ENCODE results near the gene GALNT14.

The GALNT14 gene

DNA sequence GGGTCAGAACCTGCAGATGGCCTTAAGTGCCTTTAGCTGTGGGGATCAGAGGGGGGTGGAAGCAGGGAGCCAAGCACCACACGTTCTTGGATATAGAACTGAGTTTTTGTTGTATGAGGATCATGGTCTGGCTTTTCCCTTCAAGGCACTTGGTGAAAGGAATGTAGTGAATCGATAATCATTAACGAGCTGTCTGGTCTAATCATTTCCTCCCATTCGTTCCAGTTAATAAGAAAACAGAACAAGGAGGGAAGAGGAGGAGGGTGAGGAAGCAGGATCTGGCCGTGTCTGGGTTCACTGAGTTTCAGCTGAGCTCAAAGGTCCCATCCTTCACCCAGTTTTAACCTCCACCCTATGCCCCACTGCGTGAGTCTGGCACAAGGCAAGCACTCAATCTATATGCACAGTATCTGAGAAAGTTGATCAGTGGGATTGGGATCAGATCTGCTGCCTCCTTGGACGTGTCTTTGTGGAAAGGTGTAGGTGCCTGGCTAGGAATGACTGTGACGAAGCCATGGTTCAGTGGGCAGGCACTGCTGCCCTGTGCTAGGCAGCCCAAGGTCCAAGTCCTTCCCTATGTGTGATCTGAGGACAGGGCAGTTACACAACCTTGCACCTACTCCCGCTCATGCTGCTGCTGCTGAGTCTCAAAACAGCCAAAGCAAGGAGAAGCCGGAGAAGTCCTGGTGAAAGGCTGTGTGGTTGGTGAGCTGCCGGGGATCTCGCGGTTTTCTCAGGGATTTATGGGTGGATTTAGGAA is 54.8 kb downstream of the GALNT14 start:
- no peak for DNase-seq

DNA sequence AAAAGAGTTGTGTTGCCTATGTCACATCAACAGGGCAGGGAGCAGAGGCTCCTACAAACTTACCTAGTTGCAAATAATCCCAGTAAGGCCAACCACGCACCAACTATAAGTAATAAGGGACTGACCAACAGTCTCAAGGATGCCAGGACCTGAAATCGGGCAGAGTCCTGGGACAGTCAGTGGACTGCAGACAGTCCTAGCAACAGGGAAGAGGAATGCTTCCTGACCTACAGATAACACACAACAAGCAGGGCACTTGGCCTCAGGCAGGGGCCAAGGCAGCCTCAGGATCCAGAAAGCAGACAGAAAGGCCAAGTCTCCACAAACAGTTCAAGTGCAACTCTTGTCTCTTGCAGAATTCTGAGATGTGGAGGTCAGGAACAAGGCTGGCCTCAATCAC is 56.2 kb downstream of the GALNT14 start:
- DNase-seq, result no peak

DNA sequence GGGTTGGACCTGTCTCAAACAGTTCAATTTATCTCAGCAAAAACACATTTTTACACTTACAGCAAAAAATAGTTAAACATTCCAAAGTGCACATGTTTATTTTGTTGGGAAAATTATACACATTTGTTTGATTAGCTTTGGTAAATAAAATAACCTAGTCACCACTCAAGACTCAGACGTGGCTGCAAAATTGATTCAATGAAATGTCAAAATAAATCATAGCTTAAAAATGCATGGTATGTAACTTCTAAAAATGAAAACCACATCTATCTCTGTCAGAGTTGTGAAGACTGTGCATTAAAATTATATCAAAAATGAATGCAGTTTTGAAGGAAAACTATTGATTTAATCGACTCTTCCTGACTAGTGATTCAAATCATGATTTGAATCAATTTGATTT is 56.7 kb downstream of the GALNT14 start:
- no peak for DNase-seq

- DNase-seq, result no peak
Observed at GRCh38 chr2:31080361-31080760, 57.9 kb downstream of the GALNT14 start.

GRCh38 chr2:31079665-31080064 is 58.6 kb downstream of the GALNT14 start:
- peak; percentile 3 for DNase-seq

- DNase-seq, result no peak
Observed at GRCh38 chr2:31078579-31079105, 59.6 kb downstream of the GALNT14 start.

DNA sequence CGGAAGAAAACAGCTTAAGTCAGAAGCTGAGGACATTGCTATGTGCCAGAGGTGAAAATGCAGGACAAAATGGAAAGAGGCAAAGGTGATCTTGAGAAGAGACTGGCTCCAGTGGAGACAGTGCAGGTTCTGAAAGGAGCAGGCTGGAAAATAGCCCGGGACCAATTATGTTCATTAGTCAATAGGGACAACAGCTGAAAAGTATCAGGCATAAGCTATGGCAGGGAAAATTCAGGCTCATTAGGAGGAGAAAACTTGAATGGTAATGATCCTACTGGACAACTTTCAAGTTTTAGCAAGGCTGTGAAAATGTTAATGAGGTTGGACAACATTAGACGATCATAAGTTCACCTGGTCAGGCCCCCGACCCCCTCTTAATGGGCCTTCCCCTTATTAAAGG is 60.2 kb downstream of the GALNT14 start:
- no peak for DNase-seq

DNA sequence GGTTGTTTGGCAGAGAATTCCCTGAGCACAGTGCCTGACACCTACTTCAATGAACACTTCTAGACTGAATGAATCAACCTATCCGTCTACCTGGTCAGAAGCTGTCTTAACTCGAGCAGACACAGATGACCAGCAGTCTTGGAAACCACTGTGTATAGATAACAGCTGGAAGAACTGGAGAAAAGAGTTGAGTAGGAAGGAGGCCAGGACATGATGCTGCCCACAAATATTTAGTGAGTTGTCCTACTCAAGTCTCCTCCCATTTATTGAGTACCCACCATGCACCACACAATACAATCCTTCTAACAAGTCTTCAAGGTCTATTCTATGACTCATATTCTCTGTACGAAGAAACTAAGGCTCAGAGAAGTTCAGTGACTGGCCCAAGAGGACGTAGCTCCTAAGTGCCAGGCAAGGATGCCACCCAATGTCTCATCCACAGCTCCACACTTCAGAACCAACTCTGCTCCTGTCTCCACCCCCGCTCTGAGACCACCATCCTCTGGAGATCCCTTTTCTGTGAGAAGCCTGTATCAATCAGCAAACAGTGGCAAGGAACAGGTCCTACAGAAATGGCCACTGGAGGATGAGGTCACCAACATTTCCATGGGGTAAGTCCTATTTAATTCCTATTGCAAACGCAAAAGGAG is 62.2 kb downstream of the GALNT14 start:
- no peak for DNase-seq

GRCh38 chr2:31075431-31075830 is 62.8 kb downstream of the GALNT14 start:
- DNase-seq, result no peak

DNA sequence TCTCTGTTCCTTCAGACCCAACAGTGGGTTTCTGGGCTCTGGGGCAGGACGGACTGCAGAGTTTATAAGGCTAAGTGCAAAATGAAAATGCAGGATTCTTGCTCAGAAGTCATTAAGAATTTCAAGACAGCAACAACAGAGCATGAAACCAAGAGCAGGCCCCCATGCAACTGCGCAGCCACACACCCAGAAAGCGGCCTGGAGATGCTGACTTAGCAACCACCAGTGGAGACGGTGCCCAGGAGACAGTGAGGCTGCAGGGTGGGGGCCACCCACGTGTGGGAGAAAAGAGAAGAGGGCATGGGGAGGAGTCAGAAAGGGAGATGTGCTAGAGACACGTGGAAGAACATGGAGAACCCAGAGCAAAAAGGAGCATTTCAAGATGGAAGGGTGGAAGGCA is 66.5 kb downstream of the GALNT14 start:
- no peak for DNase-seq

DNA sequence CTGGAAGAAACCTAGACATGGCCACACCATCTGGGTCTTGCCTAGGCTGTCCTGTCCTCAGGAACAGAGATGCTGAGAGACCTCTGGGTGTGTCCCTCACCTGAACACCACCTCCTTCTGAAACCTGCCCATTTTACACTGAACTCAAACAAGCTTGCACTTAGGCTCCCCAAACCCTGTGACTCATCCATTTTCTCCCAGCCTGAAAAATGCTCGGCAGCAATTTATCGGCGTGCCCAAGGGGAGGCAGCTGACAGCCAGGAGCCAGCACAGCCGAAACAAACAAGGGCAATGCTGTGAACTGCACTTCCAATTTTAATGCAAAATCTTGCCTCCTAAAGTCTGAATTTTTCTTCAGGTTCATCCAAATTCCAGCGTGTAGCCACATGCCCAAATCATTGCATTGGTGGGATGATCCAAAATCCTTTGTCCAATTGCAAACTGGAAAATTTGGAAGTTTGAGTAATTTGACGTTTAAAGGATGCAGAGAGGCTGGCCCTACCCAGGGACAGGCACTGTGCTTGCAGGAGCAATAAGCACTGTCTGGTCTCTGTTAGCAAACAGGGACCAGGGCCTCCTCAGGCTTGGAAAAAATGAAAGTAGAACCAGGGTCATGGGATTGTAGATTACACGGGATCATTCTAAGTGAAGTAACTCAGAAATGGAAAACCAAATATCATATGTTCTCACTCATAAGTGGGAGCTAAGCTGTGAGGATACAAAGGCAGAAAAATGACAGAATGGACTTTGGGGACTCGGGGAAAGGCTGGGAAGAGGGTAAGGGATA is 67.7 kb downstream of the GALNT14 start:
- no peak for DNase-seq

- DNase-seq, result no peak
Observed at GRCh38 chr2:31069643-31070325, 68.5 kb downstream of the GALNT14 start.

DNA sequence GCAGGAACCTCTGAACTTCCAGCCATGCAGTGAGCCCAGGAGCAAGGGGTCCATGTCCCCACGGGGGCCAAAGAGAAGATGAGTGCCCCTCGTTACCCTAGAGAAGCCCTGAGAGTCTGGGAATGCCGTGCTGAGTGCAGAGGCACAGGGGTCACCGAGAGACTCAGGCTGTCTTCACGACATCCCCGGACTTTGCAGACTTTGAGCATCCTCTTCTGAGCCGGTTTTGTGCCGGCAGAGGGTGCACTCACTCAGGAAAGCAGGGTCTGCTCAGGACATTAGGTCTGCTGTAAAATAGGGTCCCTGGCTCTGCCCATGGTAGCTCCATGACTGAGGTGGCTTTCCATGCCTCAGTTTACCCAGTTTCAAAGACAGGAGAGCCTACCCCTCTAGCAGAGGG is 71.0 kb downstream of the GALNT14 start:
- DNase-seq, result no peak

DNA sequence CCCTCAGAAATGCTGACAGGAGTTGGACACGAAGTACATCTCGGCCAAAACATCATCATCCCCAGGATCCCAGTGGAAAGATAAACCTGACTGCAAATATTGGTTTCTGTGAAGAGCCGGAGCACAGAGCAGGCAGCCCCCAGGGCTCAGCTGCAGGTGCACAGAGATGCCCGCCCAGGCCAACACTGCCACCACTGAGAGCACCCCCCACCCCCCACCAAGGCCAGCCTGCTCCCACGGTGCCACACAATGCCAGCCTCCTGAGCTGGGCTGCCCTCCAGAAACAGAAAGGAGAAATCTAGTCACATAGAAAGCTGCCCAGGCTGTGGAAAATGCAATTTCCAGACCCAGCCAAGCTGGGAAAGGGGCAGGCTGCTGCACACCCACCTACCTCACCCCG is 71.7 kb downstream of the GALNT14 start:
- DNase-seq, result no peak

GRCh38 chr2:31066086-31066485 is 72.2 kb downstream of the GALNT14 start:
- DNase-seq, result no peak

- DNase-seq, result no peak
Observed at GRCh38 chr2:31065356-31065755, 72.9 kb downstream of the GALNT14 start.

DNA sequence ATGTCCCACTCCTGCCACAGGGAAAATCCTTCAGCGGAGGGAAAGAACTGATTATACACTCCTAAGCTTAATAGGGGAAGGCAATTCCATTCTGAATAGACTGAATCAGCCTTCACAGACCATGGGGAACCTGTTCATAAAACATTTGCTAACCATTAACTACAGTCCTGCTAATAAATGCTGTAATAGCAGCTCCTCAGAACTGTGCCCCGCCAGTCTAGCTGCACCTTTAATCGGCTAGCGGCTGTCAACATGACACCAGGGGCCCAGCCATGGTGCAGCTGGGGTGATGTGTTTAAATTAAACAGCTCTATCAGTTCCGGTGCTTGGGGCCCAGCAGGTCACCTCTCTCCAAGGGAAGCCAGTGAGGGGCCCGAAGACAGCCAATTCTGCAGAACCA is 77.8 kb downstream of the GALNT14 start:
- no peak for DNase-seq

DNA sequence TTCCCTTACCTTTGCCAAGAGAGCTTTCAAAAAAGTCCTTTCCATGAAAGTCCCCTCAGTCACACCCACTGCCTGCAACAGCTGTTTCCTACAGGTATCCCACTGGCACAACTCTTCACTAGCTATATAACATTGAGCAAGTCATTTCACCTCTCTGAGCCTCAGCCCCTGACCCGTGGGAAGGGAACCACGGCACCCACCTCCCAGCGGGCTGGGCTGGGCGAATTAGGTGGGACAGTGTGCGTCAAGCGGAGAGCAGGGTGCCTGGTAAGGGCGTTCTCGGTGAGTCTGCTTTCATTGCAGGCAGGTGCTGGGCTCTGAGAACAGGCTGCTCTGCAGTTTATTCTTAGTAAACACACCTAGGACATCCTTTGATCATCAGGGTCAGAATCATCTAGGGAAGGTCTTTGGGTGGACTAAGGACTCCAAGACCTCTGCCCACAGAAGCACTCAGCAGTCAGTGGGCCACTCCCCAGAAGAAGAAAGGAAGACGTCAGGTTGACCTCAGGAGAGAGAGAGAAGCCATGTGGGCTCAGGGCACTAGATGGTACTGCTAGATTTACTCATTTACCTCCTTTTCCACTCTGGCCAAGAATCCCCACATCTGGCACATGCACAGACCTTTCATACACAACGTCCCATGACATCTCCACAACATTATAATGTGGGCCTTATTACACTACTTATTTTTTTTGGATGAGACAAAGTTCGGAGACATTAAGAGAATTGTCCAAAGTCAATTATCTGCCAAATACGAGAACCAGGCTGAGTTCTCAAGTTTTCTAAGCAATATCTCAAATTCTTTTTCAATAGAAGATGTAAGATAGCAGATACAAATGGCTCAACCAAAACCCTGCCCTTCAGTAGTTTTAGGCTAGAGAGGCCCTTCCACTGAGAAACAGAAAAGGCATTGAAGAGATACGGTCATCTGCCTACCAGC is 79.9 kb downstream of the GALNT14 start:
- DNase-seq, result no peak

DNA sequence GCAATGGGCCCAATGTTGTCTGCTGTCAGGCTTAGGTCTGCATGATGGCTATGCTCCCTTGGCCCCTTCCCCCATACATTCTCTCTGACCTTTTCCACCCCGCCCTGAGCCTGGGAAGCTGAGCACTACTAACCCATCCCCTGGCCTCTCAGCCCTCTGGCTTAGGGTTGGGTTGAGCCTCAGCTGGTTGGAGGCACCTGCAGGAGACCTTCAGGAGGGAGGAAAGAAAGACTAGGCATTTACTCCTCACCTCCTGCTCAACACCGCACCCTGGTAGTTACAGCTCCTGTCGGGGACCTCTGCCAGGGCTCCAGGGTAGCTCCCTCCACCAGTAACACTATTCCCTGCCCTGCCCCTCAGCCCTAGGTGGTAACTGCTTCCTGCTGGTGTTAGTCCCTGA is 80.5 kb downstream of the GALNT14 start:
- DNase-seq, result no peak

GRCh38 chr2:31055938-31056337 is 82.3 kb downstream of the GALNT14 start:
- DNase-seq, result no peak

DNA sequence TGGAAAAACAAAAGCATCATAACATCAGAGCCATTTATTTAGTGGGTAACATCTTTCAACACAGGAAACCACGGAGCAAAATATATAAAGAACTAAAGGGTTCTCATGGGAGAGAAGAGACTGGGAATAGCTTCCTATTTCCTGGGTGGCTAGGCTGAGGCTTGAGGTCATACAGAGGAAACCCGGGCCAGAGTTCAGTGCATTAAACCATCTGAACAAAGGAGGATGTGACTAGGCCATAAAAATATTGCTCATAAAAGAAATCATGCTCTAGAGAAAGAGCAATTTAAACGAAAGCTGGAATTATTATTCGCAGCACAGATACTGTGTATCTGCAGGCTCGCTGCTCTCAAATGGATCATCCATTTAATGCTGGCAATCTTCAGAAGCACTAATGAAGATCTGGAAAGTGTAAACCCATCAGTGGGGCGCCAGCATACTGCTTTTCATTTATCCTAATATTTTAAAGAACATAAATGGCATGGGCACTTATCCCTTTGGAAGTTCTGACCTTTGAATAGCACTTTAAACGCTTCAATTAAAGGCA is 83.3 kb downstream of the GALNT14 start:
- no peak for DNase-seq
